Measurements from ENCODE around the gene EDN3.

Gene EDN3

GRCh38 chr20:59269411-59270025 lies 30.9 kb upstream of the EDN3 start:
- Histone ChIP-seq H3K9me3 (ENCODE audit: low read depth, low read length) (no peaks in the 10 kb centered on the region), H3K4me3 (no peak overlapping the region), H3K36me3 (ENCODE audit: insufficient read depth, low read length) (no peaks in the 10 kb centered on the region), H3K9ac (ENCODE audit: insufficient read length) (no peak overlapping the region), H3K27ac (no peak overlapping the region)
- TF ChIP-seq POLR2AphosphoS5 (IDR thresholded peaks at IDR 0.05; ENCODE audit: borderline replicate concordance, low read depth, low read length), result no peak
- TF ChIP-seq EZH2 (IDR thresholded peaks at IDR 0.05), result no peak
- no peak for TF ChIP-seq FOXP2 (optimal IDR thresholded peaks at IDR 0.05; ENCODE audit: control extremely low read depth, extremely low read length, insufficient read depth)
- DNase-seq (ENCODE audit: low read depth, low spot score), result no peak

GRCh38 chr20:59270380-59270779 lies 30.0 kb upstream of the EDN3 start:
- Histone ChIP-seq H3K36me3 (ENCODE audit: insufficient read depth, low read length) (no peaks in the 10 kb centered on the region), H3K9ac (ENCODE audit: insufficient read length) (no peak overlapping the region), H3K9me3 (ENCODE audit: low read depth, low read length) (no peaks in the 10 kb centered on the region), H3K4me3 (no peak overlapping the region), H3K27ac (no peak overlapping the region)
- TF ChIP-seq EZH2 (IDR thresholded peaks at IDR 0.05), result no peak
- no peak for TF ChIP-seq POLR2AphosphoS5 (IDR thresholded peaks at IDR 0.05; ENCODE audit: borderline replicate concordance, low read depth, low read length)
- no peak for TF ChIP-seq FOXP2 (optimal IDR thresholded peaks at IDR 0.05; ENCODE audit: control extremely low read depth, extremely low read length, insufficient read depth)
- no peak for DNase-seq (ENCODE audit: low read depth, low spot score)

- Histone ChIP-seq H3K9ac (ENCODE audit: insufficient read length) (no peak overlapping the region), H3K9me3 (ENCODE audit: low read depth, low read length) (no peaks in the 10 kb centered on the region), H3K27ac (no peak overlapping the region), H3K36me3 (ENCODE audit: insufficient read depth, low read length) (no peaks in the 10 kb centered on the region), H3K4me3 (no peak overlapping the region)
- TF ChIP-seq POLR2AphosphoS5 (IDR thresholded peaks at IDR 0.05; ENCODE audit: borderline replicate concordance, low read depth, low read length) (no peak), FOXP2 (optimal IDR thresholded peaks at IDR 0.05; ENCODE audit: control extremely low read depth, extremely low read length, insufficient read depth) (no peak), EZH2 (IDR thresholded peaks at IDR 0.05) (no peak)
- DNase-seq (ENCODE audit: low read depth, low spot score), result no peak
These were observed 26.6 kb upstream of the EDN3 start for GRCh38 chr20:59273739-59274357.

- Histone ChIP-seq H3K9me3 (ENCODE audit: low read depth, low read length) (no peaks in the 10 kb centered on the region), H3K4me3 (no peak overlapping the region), H3K36me3 (ENCODE audit: insufficient read depth, low read length) (no peaks in the 10 kb centered on the region), H3K27ac (no peak overlapping the region), H3K9ac (ENCODE audit: insufficient read length) (no peak overlapping the region)
- no peak for DNase-seq (ENCODE audit: low read depth, low spot score)
- TF ChIP-seq FOXP2 (optimal IDR thresholded peaks at IDR 0.05; ENCODE audit: control extremely low read depth, extremely low read length, insufficient read depth) (no peak), EZH2 (IDR thresholded peaks at IDR 0.05) (no peak), POLR2AphosphoS5 (IDR thresholded peaks at IDR 0.05; ENCODE audit: borderline replicate concordance, low read depth, low read length) (no peak)
These were observed 23.5 kb upstream of the EDN3 start for GRCh38 chr20:59276938-59277337.

GRCh38 chr20:59284470-59284869 lies 15.9 kb upstream of the EDN3 start:
- no peak for TF ChIP-seq FOXP2 (optimal IDR thresholded peaks at IDR 0.05; ENCODE audit: control extremely low read depth, extremely low read length, insufficient read depth)
- TF ChIP-seq POLR2AphosphoS5 (IDR thresholded peaks at IDR 0.05; ENCODE audit: borderline replicate concordance, low read depth, low read length), result no peak
- TF ChIP-seq EZH2 (IDR thresholded peaks at IDR 0.05), result no peak
- Histone ChIP-seq H3K27ac (no peak overlapping the region), H3K36me3 (ENCODE audit: insufficient read depth, low read length) (no peaks in the 10 kb centered on the region), H3K9ac (ENCODE audit: insufficient read length) (no peak overlapping the region), H3K4me3 (no peak overlapping the region), H3K9me3 (ENCODE audit: low read depth, low read length) (no peaks in the 10 kb centered on the region)
- no peak for DNase-seq (ENCODE audit: low read depth, low spot score)

- DNase-seq (ENCODE audit: low read depth, low spot score), result no peak
- no peaks in the 10 kb centered on the region for H3K9me3 ChIP-seq (ENCODE audit: low read depth, low read length)
- TF ChIP-seq FOXP2 (optimal IDR thresholded peaks at IDR 0.05; ENCODE audit: control extremely low read depth, extremely low read length, insufficient read depth) (no peak), EZH2 (IDR thresholded peaks at IDR 0.05) (no peak), POLR2AphosphoS5 (IDR thresholded peaks at IDR 0.05; ENCODE audit: borderline replicate concordance, low read depth, low read length) (no peak)
- no peak overlapping the region for H3K9ac ChIP-seq (ENCODE audit: insufficient read length)
- H3K27ac ChIP-seq, result no peak overlapping the region
- H3K36me3 ChIP-seq (ENCODE audit: insufficient read depth, low read length), result no peaks in the 10 kb centered on the region
- no peak overlapping the region for H3K4me3 ChIP-seq
These were observed 10.4 kb upstream of the EDN3 start for GRCh38 chr20:59289994-59290393.

- no peak for DNase-seq (ENCODE audit: low read depth, low spot score)
- no peak overlapping the region for H3K9ac ChIP-seq (ENCODE audit: insufficient read length)
- H3K4me3 ChIP-seq, result no peak overlapping the region
- TF ChIP-seq POLR2AphosphoS5 (IDR thresholded peaks at IDR 0.05; ENCODE audit: borderline replicate concordance, low read depth, low read length) (no peak), FOXP2 (optimal IDR thresholded peaks at IDR 0.05; ENCODE audit: control extremely low read depth, extremely low read length, insufficient read depth) (no peak), EZH2 (IDR thresholded peaks at IDR 0.05) (no peak)
- no peaks in the 10 kb centered on the region for H3K36me3 ChIP-seq (ENCODE audit: insufficient read depth, low read length)
- H3K27ac ChIP-seq, result no peak overlapping the region
- no peaks in the 10 kb centered on the region for H3K9me3 ChIP-seq (ENCODE audit: low read depth, low read length)
These were observed 8.5 kb upstream of the EDN3 start for GRCh38 chr20:59291740-59292383.

- no peak overlapping the region for H3K27ac ChIP-seq
- no peak for TF ChIP-seq POLR2AphosphoS5 (IDR thresholded peaks at IDR 0.05; ENCODE audit: borderline replicate concordance, low read depth, low read length)
- TF ChIP-seq EZH2 (IDR thresholded peaks at IDR 0.05), result no peak
- no peak for TF ChIP-seq FOXP2 (optimal IDR thresholded peaks at IDR 0.05; ENCODE audit: control extremely low read depth, extremely low read length, insufficient read depth)
- no peak for DNase-seq (ENCODE audit: low read depth, low spot score)
These were observed 4.9 kb upstream of the EDN3 start for GRCh38 chr20:59295531-59295930.

More at GRCh38 chr20:59295531-59295930, 4.9 kb upstream of the EDN3 start:
- H3K4me3 ChIP-seq, result no peak overlapping the region
- H3K36me3 ChIP-seq (ENCODE audit: insufficient read depth, low read length), result no peaks in the 10 kb centered on the region
- no peaks in the 10 kb centered on the region for H3K9me3 ChIP-seq (ENCODE audit: low read depth, low read length)
- no peak overlapping the region for H3K9ac ChIP-seq (ENCODE audit: insufficient read length)
